Activated CD8-positive, alpha-beta T cell treated with anti-CD3 and anti-CD28 coated beads, Interleukin-2, amount 10 ng/mL, durations not matched to agents 7 days and 5 days (primary cell): ENCODE results near the gene TDRD15. TPM values are rescaled to one million over a fixed set of nuclear protein-coding genes. Genes with fewer than 3 reads are reported as not detected.
"Not testable (repeated sequence)": the region's sequence is repeated elsewhere in the genome, so short reads cannot be mapped to it uniquely, and the experiment has no call there.

Experiments
- ATAC-seq: fragments of 150-1000 bp; cut with Tn5 transposase; one replicate; pipeline ENCODE4 v1.10.0; 2021; ENCODE audit warnings: moderate library complexity
- CTCF ChIA-PET: fragments of 350-600 bp; sonication (Branson Sonifier 250); formaldehyde crosslinking; loops from one replicate; lab custom pipeline; 2021; ENCODE audit warnings: antibody characterized with exemption; lab: Charles Lee
- POLR2A ChIA-PET: fragments of 350-600 bp; sonication (Branson Sonifier 250); formaldehyde crosslinking; loops from one replicate; lab custom pipeline; 2021; ENCODE audit warnings: antibody characterized with exemption; lab: Charles Lee
- DNase-seq: peaks from one replicate; pipeline ENCODE4 v3.0.0-alpha.2; 2020
- H3K27ac Mint-ChIP-seq: one replicate; pipeline ENCODE4 v1.8.0; 2021; ENCODE audit warnings: mild to moderate bottlenecking, mixed read lengths
- H3K27me3 Mint-ChIP-seq: one replicate; pipeline ENCODE4 v1.8.0; 2021; ENCODE audit warnings: low read depth, mixed read lengths
- H3K36me3 Mint-ChIP-seq: one replicate; pipeline ENCODE4 v1.8.0; 2021; ENCODE audit warnings: low read depth, mixed read lengths
- H3K4me1 Mint-ChIP-seq: one replicate; pipeline ENCODE4 v1.8.0; 2021; ENCODE audit warnings: low read depth, mixed read lengths
- H3K4me3 Mint-ChIP-seq: one replicate; pipeline ENCODE4 v1.8.0; 2021; ENCODE audit warnings: mild to moderate bottlenecking, mixed read lengths
- H3K9me3 Mint-ChIP-seq: one replicate; pipeline ENCODE4 v1.8.0; 2022; ENCODE audit warnings: mixed read lengths; ENCODE audit not compliant: insufficient read depth
- total RNA-seq, 2 experiments: library from RNA; stranded (reverse); gene quantifications; one replicate each; pipeline ENCODE4 v1.2.3, GENCODE V29; 2021

TDRD15 gene
- total RNA-seq, 2 experiments from 2014 or later = not detected

GRCh38 chr2:21151234-21151633, 27.5 kb downstream of the TDRD15 start:
- H3K4me1 Mint-ChIP-seq, ATAC-seq, POLR2A ChIA-PET, H3K27me3 Mint-ChIP-seq, H3K36me3 Mint-ChIP-seq, H3K9me3 Mint-ChIP-seq, H3K4me3 Mint-ChIP-seq, H3K27ac Mint-ChIP-seq, DNase-seq, CTCF ChIA-PET: not testable (repeated sequence)

- Mint-ChIP-seq H3K27ac (no peak overlapping the region), H3K36me3 (no peaks in the 10 kb centered on the region), H3K4me3 (no peak overlapping the region), H3K27me3 (no peaks in the 10 kb centered on the region), H3K9me3 (no peaks in the 10 kb centered on the region), H3K4me1 (no peaks in the 10 kb centered on the region)
- no peak for DNase-seq
- ATAC-seq = no peak
- ChIA-PET POLR2A (no interaction called here), CTCF (no interaction called here)
Observed at GRCh38 chr2:21155365-21156136, 31.8 kb downstream of the TDRD15 start.

- ChIA-PET POLR2A (no interaction called here), CTCF (no interaction called here)
Observed at GRCh38 chr2:21161122-21161521, 37.4 kb downstream of the TDRD15 start.

GRCh38 chr2:21161832-21162614, 38.3 kb downstream of the TDRD15 start:
- no peaks in the 10 kb centered on the region for H3K9me3 Mint-ChIP-seq
- ChIA-PET CTCF (no interaction called here), POLR2A (no interaction called here)
- H3K27me3 Mint-ChIP-seq = no peaks in the 10 kb centered on the region
- H3K27ac Mint-ChIP-seq = no peak overlapping the region
- H3K36me3 Mint-ChIP-seq = no peaks in the 10 kb centered on the region
- no peak overlapping the region for H3K4me3 Mint-ChIP-seq
- no peak for ATAC-seq
- H3K4me1 Mint-ChIP-seq = no peaks in the 10 kb centered on the region
- no peak for DNase-seq

More at GRCh38 chr2:21161122-21161521, 37.4 kb downstream of the TDRD15 start:
- H3K36me3 Mint-ChIP-seq = no peaks in the 10 kb centered on the region
- DNase-seq (no peak), ATAC-seq (no peak)
- no peaks in the 10 kb centered on the region for H3K9me3 Mint-ChIP-seq
- no peak overlapping the region for H3K4me3 Mint-ChIP-seq
- H3K27me3 Mint-ChIP-seq = no peaks in the 10 kb centered on the region
- H3K27ac Mint-ChIP-seq = no peak overlapping the region
- no peaks in the 10 kb centered on the region for H3K4me1 Mint-ChIP-seq

- Mint-ChIP-seq H3K27me3 (no peaks in the 10 kb centered on the region), H3K4me3 (no peak overlapping the region), H3K9me3 (no peaks in the 10 kb centered on the region), H3K27ac (no peak overlapping the region), H3K4me1 (no peaks in the 10 kb centered on the region), H3K36me3 (no peaks in the 10 kb centered on the region)
- ChIA-PET POLR2A (no interaction called here), CTCF (no interaction called here)
- ATAC-seq = no peak
- DNase-seq = no peak
Observed at GRCh38 chr2:21162615-21162878, 38.8 kb downstream of the TDRD15 start.

- Mint-ChIP-seq H3K9me3 (no peaks in the 10 kb centered on the region), H3K36me3 (no peaks in the 10 kb centered on the region), H3K4me3 (no peak overlapping the region), H3K4me1 (no peaks in the 10 kb centered on the region), H3K27ac (no peak overlapping the region), H3K27me3 (no peaks in the 10 kb centered on the region)
- DNase-seq = no peak
- ChIA-PET POLR2A (no interaction called here), CTCF (no interaction called here)
- ATAC-seq = no peak
Observed at GRCh38 chr2:21163213-21163612, 39.4 kb downstream of the TDRD15 start.

GRCh38 chr2:21165350-21165749, 41.6 kb downstream of the TDRD15 start:
- Mint-ChIP-seq H3K4me1 (no peaks in the 10 kb centered on the region), H3K36me3 (no peaks in the 10 kb centered on the region), H3K27ac (no peak overlapping the region), H3K27me3 (no peaks in the 10 kb centered on the region), H3K9me3 (no peaks in the 10 kb centered on the region), H3K4me3 (no peak overlapping the region)
- CTCF ChIA-PET = interaction anchor here (0.6 kb wide), 1 partner anchor 432 kb away, joined by 3 read pairs; no protein-coding TSS in a partner anchor
- DNase-seq = no peak
- no peak for ATAC-seq
- POLR2A ChIA-PET = no interaction called here

- ChIA-PET POLR2A (no interaction called here), CTCF (no interaction called here)
- DNase-seq = no peak
- ATAC-seq = no peak
- no peaks in the 10 kb centered on the region for H3K4me1 Mint-ChIP-seq
- H3K27me3 Mint-ChIP-seq = no peaks in the 10 kb centered on the region
- H3K27ac Mint-ChIP-seq = no peak overlapping the region
- H3K4me3 Mint-ChIP-seq = no peak overlapping the region
- H3K36me3 Mint-ChIP-seq = no peaks in the 10 kb centered on the region
- H3K9me3 Mint-ChIP-seq = no peaks in the 10 kb centered on the region
Observed at GRCh38 chr2:21175895-21176646, 52.3 kb downstream of the TDRD15 start.

GRCh38 chr2:21181957-21182356, 58.2 kb downstream of the TDRD15 start:
- ATAC-seq (no peak), DNase-seq (no peak)
- Mint-ChIP-seq H3K36me3 (no peaks in the 10 kb centered on the region), H3K4me3 (no peak overlapping the region), H3K4me1 (no peaks in the 10 kb centered on the region), H3K9me3 (peaks cover 2% of the 10 kb centered on the region), H3K27me3 (no peaks in the 10 kb centered on the region), H3K27ac (no peak overlapping the region)
- POLR2A ChIA-PET = no interaction called here
- CTCF ChIA-PET = no interaction called here

- DNase-seq (no peak), ATAC-seq (no peak)
- no peaks in the 10 kb centered on the region for H3K27me3 Mint-ChIP-seq
- no peaks in the 10 kb centered on the region for H3K4me1 Mint-ChIP-seq
- H3K36me3 Mint-ChIP-seq = no peaks in the 10 kb centered on the region
- no peak overlapping the region for H3K27ac Mint-ChIP-seq
- POLR2A ChIA-PET = no interaction called here
- CTCF ChIA-PET = no interaction called here
- H3K9me3 Mint-ChIP-seq = peaks cover 3% of the 10 kb centered on the region
- H3K4me3 Mint-ChIP-seq = no peak overlapping the region
Observed at GRCh38 chr2:21183306-21183705, 59.5 kb downstream of the TDRD15 start.

- no peak overlapping the region for H3K4me3 Mint-ChIP-seq
- POLR2A ChIA-PET = no interaction called here
- H3K9me3 Mint-ChIP-seq = peaks cover 3% of the 10 kb centered on the region
- H3K36me3 Mint-ChIP-seq = no peaks in the 10 kb centered on the region
- no peak for ATAC-seq
- H3K4me1 Mint-ChIP-seq = no peaks in the 10 kb centered on the region
- DNase-seq = no peak
- H3K27ac Mint-ChIP-seq = no peak overlapping the region
- CTCF ChIA-PET = no interaction called here
- no peaks in the 10 kb centered on the region for H3K27me3 Mint-ChIP-seq
Observed at GRCh38 chr2:21183726-21184125, 60.0 kb downstream of the TDRD15 start.

GRCh38 chr2:21191535-21191934, 67.8 kb downstream of the TDRD15 start:
- ChIA-PET POLR2A (no interaction called here), CTCF (interaction anchor here (0.8 kb wide), 1 partner anchor 173 kb away, joined by 3 read pairs; no protein-coding TSS in a partner anchor)
- H3K27ac Mint-ChIP-seq = no peak overlapping the region
- ATAC-seq = no peak
- no peak overlapping the region for H3K4me3 Mint-ChIP-seq
- DNase-seq = no peak
- H3K27me3 Mint-ChIP-seq = no peaks in the 10 kb centered on the region
- H3K9me3 Mint-ChIP-seq = peaks cover 3% of the 10 kb centered on the region
- no peaks in the 10 kb centered on the region for H3K36me3 Mint-ChIP-seq
- H3K4me1 Mint-ChIP-seq = no peaks in the 10 kb centered on the region
